Testis (tissue), 3 donors: ENCODE results near the gene TBX2. TPM values are rescaled to one million over a fixed set of nuclear protein-coding genes. Genes with fewer than 3 reads are reported as not detected.

Experiments used
- DNase-seq: peaks from one replicate; pipeline ENCODE4 v3.0.0-alpha.2; 2019
- H3K27ac ChIP-seq, 2 donors: fragments of 200-600 bp; sonication (generic); one replicate each; pipeline ENCODE4 v1.5.1; 2019
- H3K27me3 ChIP-seq: fragments of 200-600 bp; sonication (generic); one replicate; pipeline ENCODE4 v1.5.1; 2019
- H3K36me3 ChIP-seq: fragments of 200-600 bp; sonication (generic); one replicate; pipeline ENCODE4 v1.5.1; 2017; ENCODE audit warnings: low read depth; ENCODE audit errors: missing control alignments
- H3K4me1 ChIP-seq: fragments of 200-600 bp; sonication (generic); one replicate; pipeline ENCODE4 v1.5.1; 2019
- H3K4me3 ChIP-seq, 2 donors: fragments of 200-600 bp; sonication (generic); one replicate each; pipeline ENCODE4 v1.5.1; 2017 to 2019
- H3K9me3 ChIP-seq: fragments of 200-600 bp; sonication (generic); one replicate; pipeline ENCODE4 v1.5.1; 2017
- CTCF ChIP-seq, 3 experiments: fragments of 450-650 bp in 2 of 3; fragments of 200-600 bp in 1 of 3; sonication (generic) in 1 of 3; IDR thresholded peaks; one replicate each; pipeline ENCODE4 v1.5.1; 2016 to 2019; ENCODE audit warnings: antibody characterized with exemption in 3 of 3, mild to moderate bottlenecking in 2 of 3, moderate library complexity in 1 of 3
- POLR2A ChIP-seq: fragments of 450-650 bp; IDR thresholded peaks from one replicate; pipeline ENCODE4 v1.6.1; 2017; ENCODE audit warnings: antibody characterized with exemption, mild to moderate bottlenecking, moderate library complexity
- WGBS, 2 donors: methylation state at CpG; one replicate each; pipeline ENCODE4 v1.1.5; 2018; 5-methylcytosine and 5-hydroxymethylcytosine counted together
- intact Hi-C: fragments of 100-400 bp; cut with DNase I; formaldehyde crosslinking; loops from one replicate; pipeline ENCODE4 v1.15.1; 2023; ENCODE audit warnings: low total_unique reads
- polyA plus RNA-seq: library from polyadenylated mRNA; stranded (reverse); fragments of 350-450 nt; fragmentation: Illumina TruSeq; extraction: RNeasy Lipid Tissue Mini Kit (QIAGEN cat#74804); gene quantifications from one replicate; pipeline ENCODE4 v1.2.3, GENCODE V29; 2014; ENCODE audit warnings: low read depth, low replicate concordance; ENCODE audit not compliant: insufficient read depth
- total RNA-seq, 2 donors: library from RNA; depleted of rRNA; stranded (reverse); fragments of >200 nt; gene quantifications; one replicate each; pipeline ENCODE4 v1.2.3, GENCODE V29; 2016

Gene TBX2
- total and polyA plus RNA-seq, 3 donors from 2014 or later = 14.8 to 29.6 (median 20.1) TPM

GRCh38 chr17:61416211-61416539 is 16.5 kb downstream of the TBX2 start:
- 52 to 61% methylated on average over 6 of the region's 6 CpGs for WGBS, 2 donors

GRCh38 chr17:61416540-61417363 is 17.1 kb downstream of the TBX2 start:
- 13 to 27% methylated on average over 17 to 37 of the region's 43 CpGs for WGBS, 2 donors
- Histone ChIP-seq H3K4me3 (peak overlapping the region in 1 of 2 donors; percentile 20), H3K27ac (peak overlapping the region in 1 of 2 donors; percentile 58), H3K9me3 (no peaks in the 10 kb centered on the region), H3K36me3 (no peaks in the 10 kb centered on the region), H3K27me3 (no peaks in the 10 kb centered on the region), H3K4me1 (peaks cover 4% of the 10 kb centered on the region)
- TF ChIP-seq POLR2A (no peak), CTCF (IDR thresholded peaks at IDR 0.05) (peak in 2 of 3 experiments; percentile 87 to 93)
- peak; percentile 90 for DNase-seq
- intact Hi-C loops = no loop called here

More at GRCh38 chr17:61416211-61416539, 16.5 kb downstream of the TBX2 start:
- TF ChIP-seq POLR2A (no peak), CTCF (IDR thresholded peaks at IDR 0.05) (no peak)
- Histone ChIP-seq H3K27ac (peak overlapping the region in 1 of 2 donors; percentile 58), H3K27me3 (no peaks in the 10 kb centered on the region), H3K9me3 (no peaks in the 10 kb centered on the region), H3K4me1 (peaks cover 9% of the 10 kb centered on the region), H3K36me3 (no peaks in the 10 kb centered on the region), H3K4me3 (peak overlapping the region in 1 of 2 donors; percentile 20)
- intact Hi-C loops = no loop called here
- no peak for DNase-seq

GRCh38 chr17:61418449-61418848 is 18.8 kb downstream of the TBX2 start:
- no peak for TF ChIP-seq CTCF (IDR thresholded peaks at IDR 0.05)
- no peak for TF ChIP-seq POLR2A
- DNase-seq = no peak
- no peaks in the 10 kb centered on the region for H3K36me3 ChIP-seq
- no peak overlapping the region for H3K27ac ChIP-seq
- peaks cover 4% of the 10 kb centered on the region for H3K4me1 ChIP-seq
- H3K27me3 ChIP-seq = no peaks in the 10 kb centered on the region
- H3K9me3 ChIP-seq = no peaks in the 10 kb centered on the region
- intact Hi-C loops = no loop called here
- H3K4me3 ChIP-seq = no peak overlapping the region
- 81 to 94% methylated on average over 2 of the region's 2 CpGs for WGBS, 2 donors

- Histone ChIP-seq H3K27me3 (no peaks in the 10 kb centered on the region), H3K27ac (no peak overlapping the region), H3K4me1 (peaks cover 4% of the 10 kb centered on the region), H3K4me3 (no peak overlapping the region), H3K9me3 (no peaks in the 10 kb centered on the region), H3K36me3 (no peaks in the 10 kb centered on the region)
- WGBS, 2 donors = 78 to 79% methylated on average over 8 of the region's 8 CpGs
- intact Hi-C loops = no loop called here
- no peak for DNase-seq
- TF ChIP-seq CTCF (IDR thresholded peaks at IDR 0.05) (no peak), POLR2A (no peak)
Measured at GRCh38 chr17:61419496-61420046, 19.9 kb downstream of the TBX2 start.
